Measurements from ENCODE around the gene STK4.
"Not testable (repeated sequence)": the region's sequence is repeated elsewhere in the genome, so short reads cannot be mapped to it uniquely, and the experiment has no call there.

The STK4 gene

GRCh38 chr20:44979090-44979621 is 12.8 kb downstream of the STK4 start:
- peak overlapping the region; percentile 25 for H3K27ac ChIP-seq

GRCh38 chr20:44981736-44982406 is 15.6 kb downstream of the STK4 start:
- no peak overlapping the region for H3K27ac ChIP-seq
- DNase-seq (ENCODE audit: low read depth, low spot score): no peak

More at GRCh38 chr20:44979090-44979621, 12.8 kb downstream of the STK4 start:
- DNase-seq (ENCODE audit: low read depth, low spot score): no peak

GRCh38 chr20:44983093-44983674 is 16.9 kb downstream of the STK4 start:
- H3K27ac ChIP-seq: no peak overlapping the region
- DNase-seq (ENCODE audit: low read depth, low spot score): no peak

DNA sequence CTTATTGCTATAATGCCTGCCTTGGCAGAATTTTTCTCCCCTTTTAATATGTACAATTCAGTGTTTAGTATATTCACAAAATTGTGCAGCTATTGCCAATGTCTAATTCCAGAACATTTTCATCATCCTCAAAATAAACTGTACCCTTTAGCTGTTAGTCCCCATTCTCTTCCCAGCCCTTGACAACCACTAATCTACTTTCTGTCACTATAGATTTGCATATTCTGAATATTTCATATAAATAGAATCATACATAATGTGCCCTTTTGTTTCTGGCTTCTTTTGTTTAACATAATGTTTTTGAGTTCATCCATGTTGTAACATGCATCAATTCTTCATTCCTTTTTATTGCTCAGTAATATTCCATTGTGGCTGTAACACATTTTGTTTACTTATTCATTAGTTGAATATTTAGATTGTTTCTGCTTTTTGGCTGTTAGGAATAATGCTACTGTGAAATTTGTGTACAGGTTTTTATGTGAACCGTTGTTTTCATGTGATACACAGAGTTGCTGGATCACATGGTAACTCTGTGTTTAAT is 22.4 kb downstream of the STK4 start:
- no peak for DNase-seq (ENCODE audit: low read depth, low spot score)
- no peak overlapping the region for H3K27ac ChIP-seq

DNA sequence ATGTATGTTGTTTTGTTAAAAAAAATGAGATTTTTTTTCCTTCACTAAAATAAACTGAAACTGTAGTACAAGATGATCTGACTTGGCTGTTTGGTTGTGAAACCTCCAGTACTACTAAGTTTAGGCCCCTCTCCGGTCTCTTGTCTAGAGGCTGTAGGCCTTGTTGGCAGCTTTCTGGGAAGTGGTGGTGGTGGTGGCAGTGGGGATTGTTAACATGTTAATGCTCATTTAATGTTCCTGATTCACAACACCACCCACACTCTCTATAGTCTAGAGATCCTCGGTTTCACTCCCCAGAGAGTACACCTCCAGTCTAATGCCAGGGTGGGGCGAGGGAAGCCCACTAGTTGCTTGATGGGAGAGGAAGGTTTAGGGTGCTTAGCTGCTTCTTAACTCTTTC is 24.1 kb downstream of the STK4 start:
- no peak for DNase-seq (ENCODE audit: low read depth, low spot score)
- no peak overlapping the region for H3K27ac ChIP-seq

GRCh38 chr20:44990957-44991356 is 24.6 kb downstream of the STK4 start:
- H3K27ac ChIP-seq: no peak overlapping the region
- no peak for DNase-seq (ENCODE audit: low read depth, low spot score)

- no peak for DNase-seq (ENCODE audit: low read depth, low spot score)
- H3K27ac ChIP-seq: peak overlapping the region; percentile 73
Observed at GRCh38 chr20:44993343-44993742, 27.0 kb downstream of the STK4 start.

- H3K27ac ChIP-seq: no peak overlapping the region
- DNase-seq (ENCODE audit: low read depth, low spot score): no peak
Observed at GRCh38 chr20:44997171-44997570, 30.9 kb downstream of the STK4 start.

DNA sequence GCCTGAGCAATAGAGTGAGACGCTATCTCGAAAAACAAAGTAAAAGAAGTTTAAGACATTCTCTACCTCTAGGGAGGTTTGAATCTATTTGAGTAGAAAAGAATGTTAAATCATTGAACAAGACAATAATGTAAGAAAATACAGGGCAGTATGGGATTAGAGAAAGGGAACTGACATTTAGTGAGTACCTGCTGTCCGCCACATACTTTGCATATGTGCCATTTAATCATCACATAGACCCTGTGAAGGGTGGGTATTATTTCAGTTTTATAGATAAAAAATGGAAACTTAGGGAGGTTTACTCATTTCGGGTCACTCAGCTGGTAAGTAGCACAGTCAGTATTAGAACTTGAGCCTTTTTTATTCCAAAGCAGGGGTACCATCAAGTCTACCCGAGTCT is 31.4 kb downstream of the STK4 start:
- DNase-seq (ENCODE audit: low read depth, low spot score): no peak
- no peak overlapping the region for H3K27ac ChIP-seq

GRCh38 chr20:45008521-45009049 is 42.3 kb downstream of the STK4 start:
- no peak for DNase-seq (ENCODE audit: low read depth, low spot score)
- no peak overlapping the region for H3K27ac ChIP-seq

- H3K27ac ChIP-seq: peak overlapping the region; percentile 69
Observed at GRCh38 chr20:45010399-45010828, 44.1 kb downstream of the STK4 start.

DNA sequence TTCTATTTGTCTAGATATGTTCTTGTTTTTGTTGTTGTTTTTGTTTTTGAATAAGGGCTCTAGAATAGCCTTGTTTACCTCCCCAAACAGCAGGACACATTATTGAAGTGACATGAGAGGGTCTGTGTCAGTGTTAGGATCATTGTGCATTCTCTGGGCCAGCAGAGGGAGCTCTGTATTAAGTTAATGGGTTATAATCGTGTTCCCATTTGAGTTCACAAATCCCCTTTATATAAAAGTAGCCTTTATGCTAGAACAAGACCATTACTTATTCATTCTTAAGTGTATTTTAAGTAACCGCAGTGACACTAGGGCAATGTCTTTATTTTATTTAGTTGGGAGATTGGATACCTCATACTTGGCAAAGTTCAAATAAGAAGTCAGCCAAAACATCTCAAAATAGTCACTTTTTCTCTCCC is 44.8 kb downstream of the STK4 start:
- DNase-seq (ENCODE audit: low read depth, low spot score): no peak
- H3K27ac ChIP-seq: peak overlapping the region; percentile 69

More at GRCh38 chr20:45010399-45010828, 44.1 kb downstream of the STK4 start:
- DNase-seq (ENCODE audit: low read depth, low spot score): peak; percentile 48

GRCh38 chr20:45012682-45013302 is 46.5 kb downstream of the STK4 start:
- H3K27ac ChIP-seq: peak overlapping the region; percentile 73

DNA sequence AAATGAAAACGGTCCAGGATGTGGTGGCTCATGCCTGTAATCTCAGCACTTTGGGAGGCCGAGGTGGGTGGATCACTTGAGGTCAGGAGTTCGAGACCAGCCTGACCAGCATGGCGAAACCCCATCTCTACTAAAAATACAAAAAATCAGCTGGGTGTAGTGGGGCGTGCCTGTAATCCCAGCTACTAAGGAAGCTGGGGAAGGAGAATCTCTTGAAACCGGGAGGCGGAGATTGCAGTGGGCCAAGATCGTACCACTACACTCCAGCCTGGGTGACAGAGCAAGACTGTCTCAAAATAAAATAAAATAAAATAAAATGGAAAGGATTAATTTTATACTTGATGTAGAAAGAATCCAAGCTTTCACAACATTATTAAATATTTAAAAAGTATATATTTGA is 47.8 kb downstream of the STK4 start:
- DNase-seq (ENCODE audit: low read depth, low spot score): not testable (repeated sequence)
- peak overlapping the region; percentile 73 for H3K27ac ChIP-seq

More at GRCh38 chr20:45012682-45013302, 46.5 kb downstream of the STK4 start:
- no peak for DNase-seq (ENCODE audit: low read depth, low spot score)

- H3K27ac ChIP-seq: peak overlapping the region; percentile 73
- DNase-seq (ENCODE audit: low read depth, low spot score): no peak
Observed at GRCh38 chr20:45014671-45015415, 48.5 kb downstream of the STK4 start.

DNA sequence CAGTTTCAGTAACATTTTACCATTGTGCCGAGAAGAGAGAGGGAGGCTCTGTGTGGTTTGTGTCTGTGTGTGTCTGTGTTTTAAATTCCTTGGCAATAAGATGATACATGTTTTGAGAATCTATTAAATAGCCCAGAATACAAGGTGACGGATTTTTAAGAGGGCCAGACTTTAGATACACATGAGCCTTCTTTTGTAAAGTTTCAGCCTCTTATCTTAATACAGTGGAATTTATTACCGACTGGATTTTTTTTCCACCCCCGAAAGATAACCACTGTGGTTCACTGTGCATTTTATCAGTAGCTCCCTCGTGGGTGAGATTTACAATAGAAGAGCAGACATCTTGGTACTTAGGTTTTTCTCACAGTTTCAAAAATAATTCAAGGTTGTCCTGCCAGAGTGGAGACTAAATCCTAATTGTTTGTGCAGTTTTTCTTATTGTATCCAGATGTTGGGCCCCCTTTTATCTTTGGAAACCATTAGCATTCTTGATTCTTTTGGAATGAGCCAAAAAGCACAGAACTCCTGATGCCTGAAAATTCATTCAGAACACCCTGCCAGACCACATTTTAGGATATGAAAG is 49.9 kb downstream of the STK4 start:
- no peak for DNase-seq (ENCODE audit: low read depth, low spot score)
- no peak overlapping the region for H3K27ac ChIP-seq

DNA sequence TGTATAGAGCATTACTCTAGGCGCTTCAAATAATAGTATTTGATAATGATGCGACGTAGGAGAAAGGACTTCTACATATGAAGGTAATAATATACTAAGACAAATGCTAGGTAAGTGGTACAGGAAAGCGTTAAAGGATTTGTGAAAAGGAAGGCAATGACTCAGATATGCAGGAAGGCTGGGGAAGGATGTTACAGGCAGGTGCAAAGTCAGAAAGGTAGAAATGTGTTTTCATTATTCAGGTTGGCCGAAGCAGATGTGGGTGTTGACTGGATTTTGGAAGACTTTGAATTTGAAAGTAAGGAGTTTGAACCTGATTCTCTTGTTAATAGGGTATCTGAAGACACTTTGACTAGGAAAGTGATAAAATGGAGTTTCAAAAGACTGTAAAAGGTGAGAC is 51.0 kb downstream of the STK4 start:
- no peak overlapping the region for H3K27ac ChIP-seq
- no peak for DNase-seq (ENCODE audit: low read depth, low spot score)

GRCh38 chr20:45017857-45018256 is 51.5 kb downstream of the STK4 start:
- DNase-seq (ENCODE audit: low read depth, low spot score): no peak
- H3K27ac ChIP-seq: no peak overlapping the region

- DNase-seq (ENCODE audit: low read depth, low spot score): no peak
- no peak overlapping the region for H3K27ac ChIP-seq
Observed at GRCh38 chr20:45019027-45019761, 52.9 kb downstream of the STK4 start.
